PC-9 (cell line): ENCODE measurements around the gene MRO.

Experiments
- CTCF ChIP-seq: fragments of 200-600 bp; sonication (generic); conservative IDR thresholded peaks from 2 replicates; pipeline ENCODE4 v1.6.1; 2017; ENCODE audit warnings: mixed run types, antibody characterized with exemption, mild to moderate bottlenecking, moderate library complexity
- EZH2 ChIP-seq: fragments of 200-600 bp; sonication (generic); IDR thresholded peaks from 2 replicates; pipeline ENCODE4 v1.8.0; 2017; ENCODE audit warnings: antibody characterized with exemption, low read depth

- TF ChIP-seq CTCF, result no peak
- no peak for TF ChIP-seq EZH2
Measured at GRCh38 chr18:50747849-50748242, 72.0 kb downstream of the MRO start.
